ENCODE measurements around the gene RXFP3. TPM values are rescaled to one million over a fixed set of nuclear protein-coding genes. Genes with fewer than 3 reads are reported as not detected.

The RXFP3 gene
- total RNA-seq, 1 donor from 2014 or later: not detected

DNA sequence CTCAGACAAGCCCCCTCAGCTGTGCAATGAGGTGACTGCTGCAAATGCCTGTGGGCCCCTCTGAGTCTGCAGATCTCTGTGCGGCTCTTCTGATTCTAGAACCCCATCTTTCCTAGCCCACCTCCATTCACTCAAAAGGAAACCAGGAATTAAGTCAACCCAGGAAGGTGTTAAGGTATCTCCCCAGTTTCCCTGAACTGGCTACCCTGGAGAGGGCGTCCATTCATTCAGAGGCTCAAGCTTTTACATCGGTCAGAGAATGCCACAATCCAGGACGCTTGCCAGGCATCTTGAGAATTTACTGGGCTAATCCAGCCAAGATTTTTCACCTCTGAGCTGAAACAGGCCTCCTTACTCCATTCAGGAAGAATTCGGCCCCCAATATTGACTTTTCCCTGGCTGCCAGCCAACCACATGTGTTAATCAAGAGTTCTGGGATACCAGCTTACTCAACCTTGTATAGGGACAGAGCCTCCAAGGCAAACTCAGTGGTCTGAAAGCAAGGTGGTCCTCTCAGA lies 43.5 kb upstream of the RXFP3 start:
- no peaks in the 10 kb centered on the region for H3K9me3 Mint-ChIP-seq
- no peak overlapping the region for H3K9ac ChIP-seq
- no peaks in the 10 kb centered on the region for H3K27me3 ChIP-seq
- peaks cover 38% of the 10 kb centered on the region for H3K79me2 ChIP-seq (ENCODE audit: low read depth)
- H2AFZ ChIP-seq (replicated peaks): peak overlapping the region; percentile 67
- H3K36me3 ChIP-seq: no peaks in the 10 kb centered on the region
- no peaks in the 10 kb centered on the region for H3K36me3 Mint-ChIP-seq
- peaks cover 6% of the 10 kb centered on the region for H3K27me3 Mint-ChIP-seq (ENCODE audit: insufficient read depth, low read depth)
- peak overlapping the region; percentile 86 for H3K27ac Mint-ChIP-seq
- peak; percentile 68 for DNase-seq (ENCODE audit: low spot score)
- H3K4me1 Mint-ChIP-seq: peaks cover 35% of the 10 kb centered on the region
- H3K4me3 Mint-ChIP-seq: peak overlapping the region; percentile 89
- TF ChIP-seq EZH2 (IDR thresholded peaks at IDR 0.05) (no peak), EZH2phosphoT487 (IDR thresholded peaks at IDR 0.05) (no peak)
- TF ChIP-seq, protein P1, sequence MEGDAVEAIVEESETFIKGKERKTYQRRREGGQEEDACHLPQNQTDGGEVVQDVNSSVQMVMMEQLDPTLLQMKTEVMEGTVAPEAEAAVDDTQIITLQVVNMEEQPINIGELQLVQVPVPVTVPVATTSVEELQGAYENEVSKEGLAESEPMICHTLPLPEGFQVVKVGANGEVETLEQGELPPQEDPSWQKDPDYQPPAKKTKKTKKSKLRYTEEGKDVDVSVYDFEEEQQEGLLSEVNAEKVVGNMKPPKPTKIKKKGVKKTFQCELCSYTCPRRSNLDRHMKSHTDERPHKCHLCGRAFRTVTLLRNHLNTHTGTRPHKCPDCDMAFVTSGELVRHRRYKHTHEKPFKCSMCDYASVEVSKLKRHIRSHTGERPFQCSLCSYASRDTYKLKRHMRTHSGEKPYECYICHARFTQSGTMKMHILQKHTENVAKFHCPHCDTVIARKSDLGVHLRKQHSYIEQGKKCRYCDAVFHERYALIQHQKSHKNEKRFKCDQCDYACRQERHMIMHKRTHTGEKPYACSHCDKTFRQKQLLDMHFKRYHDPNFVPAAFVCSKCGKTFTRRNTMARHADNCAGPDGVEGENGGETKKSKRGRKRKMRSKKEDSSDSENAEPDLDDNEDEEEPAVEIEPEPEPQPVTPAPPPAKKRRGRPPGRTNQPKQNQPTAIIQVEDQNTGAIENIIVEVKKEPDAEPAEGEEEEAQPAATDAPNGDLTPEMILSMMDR (IDR thresholded peaks at IDR 0.05): no peak
- H3K9me3 ChIP-seq (ENCODE audit: low read depth): no peaks in the 10 kb centered on the region
- peak overlapping the region; percentile 22 for H3K27ac ChIP-seq
- peaks cover 36% of the 10 kb centered on the region for H3F3A ChIP-seq (ENCODE audit: low read depth)
- peak overlapping the region; percentile 93 for H3K4me2 ChIP-seq
- H3K4me1 ChIP-seq: peaks cover 36% of the 10 kb centered on the region
- H3K4me3 ChIP-seq: peak overlapping the region; percentile 61
- H4K20me1 ChIP-seq (ENCODE audit: low read depth): no peaks in the 10 kb centered on the region

DNA sequence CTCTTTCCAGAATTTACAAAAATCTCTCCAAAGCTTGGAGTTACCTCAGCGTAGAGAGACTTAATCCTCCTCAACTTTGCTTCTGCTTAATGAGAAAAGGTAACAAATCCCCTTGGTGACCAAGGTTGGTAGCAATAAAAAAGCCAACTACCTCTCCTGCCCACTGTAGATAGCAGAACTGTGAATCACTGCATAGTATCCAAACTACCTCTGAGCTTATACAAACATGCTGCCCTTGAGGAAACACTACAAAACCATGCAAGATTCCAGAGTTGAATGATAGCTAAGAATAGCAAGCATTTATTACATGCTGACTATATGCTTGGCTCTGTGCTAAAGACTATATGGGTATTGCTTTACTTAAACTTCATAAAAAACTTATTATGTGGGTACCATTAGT lies 41.6 kb upstream of the RXFP3 start:
- no peaks in the 10 kb centered on the region for H3K36me3 Mint-ChIP-seq
- H3K4me3 ChIP-seq: no peak overlapping the region
- H3K4me1 Mint-ChIP-seq: peaks cover 25% of the 10 kb centered on the region
- no peak for TF ChIP-seq EZH2phosphoT487 (IDR thresholded peaks at IDR 0.05)
- TF ChIP-seq, protein P1 (IDR thresholded peaks at IDR 0.05): no peak
- TF ChIP-seq EZH2 (IDR thresholded peaks at IDR 0.05): no peak
- peaks cover 20% of the 10 kb centered on the region for H3K4me1 ChIP-seq
- peaks cover 6% of the 10 kb centered on the region for H3K27me3 Mint-ChIP-seq (ENCODE audit: insufficient read depth, low read depth)
- H2AFZ ChIP-seq (replicated peaks): no peak overlapping the region
- H3K27ac ChIP-seq: no peak overlapping the region
- peaks cover 19% of the 10 kb centered on the region for H3K79me2 ChIP-seq (ENCODE audit: low read depth)
- no peaks in the 10 kb centered on the region for H3K9me3 ChIP-seq (ENCODE audit: low read depth)
- no peak overlapping the region for H3K4me2 ChIP-seq
- no peak overlapping the region for H3K4me3 Mint-ChIP-seq
- peaks cover 36% of the 10 kb centered on the region for H3F3A ChIP-seq (ENCODE audit: low read depth)
- DNase-seq (ENCODE audit: low spot score): no peak
- H3K27me3 ChIP-seq: no peaks in the 10 kb centered on the region
- no peaks in the 10 kb centered on the region for H3K36me3 ChIP-seq
- H3K9me3 Mint-ChIP-seq: no peaks in the 10 kb centered on the region
- H3K27ac Mint-ChIP-seq: no peak overlapping the region
- H4K20me1 ChIP-seq (ENCODE audit: low read depth): no peaks in the 10 kb centered on the region
- no peak overlapping the region for H3K9ac ChIP-seq

DNA sequence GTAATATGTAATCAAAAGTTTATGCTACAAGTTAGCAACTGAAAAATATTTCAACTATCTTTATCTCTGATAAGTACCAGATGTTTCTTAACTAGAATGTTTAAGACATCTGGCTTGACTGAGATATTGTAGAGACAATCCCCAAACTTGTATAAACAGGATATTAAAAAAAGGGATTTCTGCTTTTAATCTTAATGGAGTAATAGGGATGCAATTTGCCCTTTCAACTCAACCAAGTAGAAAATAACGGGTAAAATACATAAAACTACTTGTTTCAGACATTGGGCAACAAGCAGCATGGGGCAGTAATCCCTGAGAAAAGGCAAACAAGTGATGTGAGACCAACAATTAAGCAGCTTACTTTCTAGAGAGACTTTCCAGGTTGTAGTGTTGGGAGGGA lies 35.0 kb upstream of the RXFP3 start:
- no peak overlapping the region for H3K27ac Mint-ChIP-seq
- H3K27ac ChIP-seq: no peak overlapping the region
- H3F3A ChIP-seq (ENCODE audit: low read depth): no peaks in the 10 kb centered on the region
- H3K4me3 Mint-ChIP-seq: no peak overlapping the region
- H3K4me1 ChIP-seq: no peaks in the 10 kb centered on the region
- H3K79me2 ChIP-seq (ENCODE audit: low read depth): no peaks in the 10 kb centered on the region
- TF ChIP-seq EZH2 (IDR thresholded peaks at IDR 0.05) (no peak), EZH2phosphoT487 (IDR thresholded peaks at IDR 0.05) (no peak)
- TF ChIP-seq, protein P1 (IDR thresholded peaks at IDR 0.05): no peak
- H3K36me3 ChIP-seq: no peaks in the 10 kb centered on the region
- no peak overlapping the region for H3K9ac ChIP-seq
- no peaks in the 10 kb centered on the region for H3K27me3 Mint-ChIP-seq (ENCODE audit: insufficient read depth, low read depth)
- H3K4me2 ChIP-seq: no peak overlapping the region
- H3K4me1 Mint-ChIP-seq: no peaks in the 10 kb centered on the region
- no peaks in the 10 kb centered on the region for H4K20me1 ChIP-seq (ENCODE audit: low read depth)
- DNase-seq (ENCODE audit: low spot score): no peak
- H2AFZ ChIP-seq (replicated peaks): no peak overlapping the region
- H3K9me3 Mint-ChIP-seq: peaks cover 19% of the 10 kb centered on the region
- H3K9me3 ChIP-seq (ENCODE audit: low read depth): no peaks in the 10 kb centered on the region
- no peaks in the 10 kb centered on the region for H3K27me3 ChIP-seq
- no peak overlapping the region for H3K4me3 ChIP-seq
- H3K36me3 Mint-ChIP-seq: no peaks in the 10 kb centered on the region
